ENCODE measurements around the gene ANKHD1.

Gene ANKHD1

GRCh38 chr5:140420226-140420570, 18.6 kb downstream of the ANKHD1 start:
- TF ChIP-seq, protein P1, sequence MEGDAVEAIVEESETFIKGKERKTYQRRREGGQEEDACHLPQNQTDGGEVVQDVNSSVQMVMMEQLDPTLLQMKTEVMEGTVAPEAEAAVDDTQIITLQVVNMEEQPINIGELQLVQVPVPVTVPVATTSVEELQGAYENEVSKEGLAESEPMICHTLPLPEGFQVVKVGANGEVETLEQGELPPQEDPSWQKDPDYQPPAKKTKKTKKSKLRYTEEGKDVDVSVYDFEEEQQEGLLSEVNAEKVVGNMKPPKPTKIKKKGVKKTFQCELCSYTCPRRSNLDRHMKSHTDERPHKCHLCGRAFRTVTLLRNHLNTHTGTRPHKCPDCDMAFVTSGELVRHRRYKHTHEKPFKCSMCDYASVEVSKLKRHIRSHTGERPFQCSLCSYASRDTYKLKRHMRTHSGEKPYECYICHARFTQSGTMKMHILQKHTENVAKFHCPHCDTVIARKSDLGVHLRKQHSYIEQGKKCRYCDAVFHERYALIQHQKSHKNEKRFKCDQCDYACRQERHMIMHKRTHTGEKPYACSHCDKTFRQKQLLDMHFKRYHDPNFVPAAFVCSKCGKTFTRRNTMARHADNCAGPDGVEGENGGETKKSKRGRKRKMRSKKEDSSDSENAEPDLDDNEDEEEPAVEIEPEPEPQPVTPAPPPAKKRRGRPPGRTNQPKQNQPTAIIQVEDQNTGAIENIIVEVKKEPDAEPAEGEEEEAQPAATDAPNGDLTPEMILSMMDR (IDR thresholded peaks at IDR 0.05) = no peak

DNA sequence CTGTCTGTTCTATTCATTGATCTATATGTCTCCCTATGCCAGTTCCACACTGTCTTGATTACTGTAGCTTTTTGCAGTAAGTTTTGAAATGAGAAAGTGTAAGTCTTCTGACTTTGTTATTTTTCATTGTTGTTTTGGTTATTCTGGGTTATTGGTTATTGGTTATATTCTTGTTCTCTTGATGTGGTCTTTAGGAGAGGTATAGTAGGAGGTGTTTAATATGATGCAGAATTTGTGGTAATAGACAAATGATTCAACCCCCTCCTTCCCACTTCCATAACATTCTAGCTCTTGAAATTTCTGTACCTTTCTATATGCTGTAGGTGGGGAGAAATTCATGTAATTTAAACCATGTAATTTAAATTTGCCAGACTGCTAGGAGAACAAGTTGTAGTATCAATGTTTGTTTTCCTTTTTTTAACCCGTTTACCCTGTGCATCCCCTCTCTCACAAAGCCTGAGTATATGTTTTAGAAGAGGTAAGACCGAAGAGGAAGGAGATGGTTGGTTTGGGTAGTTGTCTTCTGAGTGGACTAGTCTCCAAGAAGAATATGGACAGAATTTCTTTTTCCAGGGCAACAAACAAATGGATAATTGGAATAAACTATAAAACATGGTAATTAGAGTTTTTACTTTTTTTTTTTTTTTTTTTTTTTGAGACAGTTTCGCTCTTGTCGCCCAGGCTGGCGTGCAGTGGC, 19.2 kb downstream of the ANKHD1 start:
- TF ChIP-seq, protein P1 (IDR thresholded peaks at IDR 0.05) = no peak

GRCh38 chr5:140423609-140424008, 22.0 kb downstream of the ANKHD1 start:
- TF ChIP-seq, protein P1 (IDR thresholded peaks at IDR 0.05) = no peak

DNA sequence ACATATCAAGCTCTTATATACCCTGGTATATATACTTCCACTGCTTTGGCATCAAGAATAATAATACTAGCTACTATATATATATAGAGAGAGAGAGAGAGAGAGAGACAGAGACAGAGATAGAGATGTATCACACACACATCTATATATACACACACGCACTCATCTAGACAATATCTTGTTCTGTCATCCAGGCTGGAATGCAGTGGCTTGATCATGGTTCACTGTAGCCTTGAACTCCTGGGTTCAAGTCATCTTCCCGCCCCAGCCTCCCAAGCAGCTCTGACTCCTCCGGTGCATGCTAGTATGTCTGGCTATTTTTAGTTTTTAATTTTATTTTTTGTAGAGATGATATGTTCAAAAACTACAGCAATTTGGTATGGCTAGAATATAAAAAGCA, 22.5 kb downstream of the ANKHD1 start:
- TF ChIP-seq, protein P1 (IDR thresholded peaks at IDR 0.05) = no peak

GRCh38 chr5:140429724-140430123, 28.1 kb downstream of the ANKHD1 start:
- TF ChIP-seq, protein P1 (IDR thresholded peaks at IDR 0.05) = no peak

DNA sequence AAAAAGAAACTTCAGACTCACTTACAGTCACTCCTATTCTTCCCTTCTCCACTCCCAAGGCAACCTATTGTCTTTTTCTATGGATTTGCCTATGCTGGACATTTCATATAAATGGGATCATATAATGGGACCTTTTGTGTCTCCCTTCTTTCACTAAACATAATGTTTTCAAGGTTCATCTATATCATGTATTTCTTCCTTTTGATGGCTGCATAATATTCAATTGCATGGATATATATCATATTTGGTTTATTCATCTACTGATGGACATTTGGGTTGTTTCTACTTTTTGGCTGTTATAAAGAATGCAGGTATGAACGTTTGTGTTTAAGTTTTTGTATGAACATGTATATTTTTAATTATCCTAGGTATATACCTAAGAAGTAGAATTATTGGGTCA, 30.6 kb downstream of the ANKHD1 start:
- TF ChIP-seq, protein P1 (IDR thresholded peaks at IDR 0.05) = no peak

DNA sequence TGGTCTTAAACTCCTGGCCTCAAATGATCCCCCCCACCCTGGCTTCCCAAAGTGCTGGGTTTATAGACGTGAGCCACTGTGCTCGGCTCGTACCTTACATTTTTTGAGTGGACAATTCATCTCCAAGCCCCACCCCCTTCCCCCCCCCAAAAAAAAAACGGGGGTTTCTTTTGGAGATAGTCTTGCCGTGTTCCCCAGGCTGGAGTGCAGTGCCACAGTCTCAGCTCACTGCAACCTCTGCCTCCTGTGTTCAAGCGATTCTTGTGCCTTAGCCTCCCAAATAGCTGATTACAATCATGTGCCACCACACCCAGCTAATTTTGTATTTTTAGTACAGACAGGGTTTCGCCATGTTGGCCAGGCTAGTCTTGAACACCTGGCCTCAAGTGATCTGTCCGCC, 31.3 kb downstream of the ANKHD1 start:
- TF ChIP-seq, protein P1 (IDR thresholded peaks at IDR 0.05) = no peak

All from LNCAP (cell line).